ENCODE measurements around the gene RHBDD1. TPM values are rescaled to one million over a fixed set of nuclear protein-coding genes. Genes with fewer than 3 reads are reported as not detected.

RHBDD1 gene
- total and polyA plus RNA-seq, 12 donors = 3.9 to 47.8 (median 25.9) TPM

DNA sequence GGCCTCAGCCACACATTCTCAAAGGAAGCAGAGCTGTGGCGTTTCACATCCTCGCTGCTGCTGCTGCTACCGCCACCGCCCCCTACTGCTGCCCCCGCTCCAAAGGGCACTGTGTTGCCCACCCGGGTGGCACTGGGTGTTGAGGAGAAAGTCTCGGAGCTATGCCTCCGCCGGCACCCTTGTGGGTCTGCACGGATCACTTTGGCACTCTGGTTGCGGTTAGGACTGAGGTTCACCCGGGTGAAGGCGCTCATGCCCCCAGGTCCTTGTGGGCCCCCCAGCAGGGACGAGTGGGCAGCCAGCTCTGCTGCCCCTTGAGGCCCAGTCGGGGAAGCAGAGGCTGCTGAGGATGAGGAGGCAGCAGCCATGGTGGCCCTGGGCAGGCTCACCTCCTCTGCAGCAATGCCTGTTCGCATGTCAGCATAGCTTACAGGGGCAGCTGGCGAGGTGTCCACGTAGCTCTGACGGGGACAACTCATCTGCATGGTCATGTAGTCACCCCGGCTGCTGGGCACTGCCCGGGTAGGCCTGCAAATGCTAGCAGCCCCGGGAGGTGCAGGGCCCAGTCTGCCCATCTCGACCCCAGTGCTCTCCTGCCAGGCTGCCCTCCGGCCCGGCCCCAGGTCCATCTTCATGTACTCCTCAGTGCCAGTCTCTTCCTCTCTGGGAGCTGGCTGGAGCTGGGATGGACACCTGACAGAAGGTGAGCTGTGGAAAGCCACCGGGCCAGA, 40.4 kb upstream of the RHBDD1 start:
- Histone ChIP-seq H3K4me1 (replicated peaks in 1 of 2) (peaks cover 47 to 54% of the 10 kb centered on the region in 2 donors), H3K9me3 (replicated peaks in 1 of 3) (no peaks in the 10 kb centered on the region), H3K27ac (peak overlapping the region; percentile 66 to 94 (median 91)), H3K4me3 (peak overlapping the region in 1 of 4 donors; percentile 63), H3K36me3 (replicated peaks in 1 of 2) (no peaks in the 10 kb centered on the region), H3K27me3 (no peaks in the 10 kb centered on the region)
- peak; percentile 61 to 83 (median 79) for DNase-seq
- peak in 1 of 2 donors; percentile 80 for TF ChIP-seq POLR2A (IDR thresholded peaks at IDR 0.05)
- TF ChIP-seq, protein P1, sequence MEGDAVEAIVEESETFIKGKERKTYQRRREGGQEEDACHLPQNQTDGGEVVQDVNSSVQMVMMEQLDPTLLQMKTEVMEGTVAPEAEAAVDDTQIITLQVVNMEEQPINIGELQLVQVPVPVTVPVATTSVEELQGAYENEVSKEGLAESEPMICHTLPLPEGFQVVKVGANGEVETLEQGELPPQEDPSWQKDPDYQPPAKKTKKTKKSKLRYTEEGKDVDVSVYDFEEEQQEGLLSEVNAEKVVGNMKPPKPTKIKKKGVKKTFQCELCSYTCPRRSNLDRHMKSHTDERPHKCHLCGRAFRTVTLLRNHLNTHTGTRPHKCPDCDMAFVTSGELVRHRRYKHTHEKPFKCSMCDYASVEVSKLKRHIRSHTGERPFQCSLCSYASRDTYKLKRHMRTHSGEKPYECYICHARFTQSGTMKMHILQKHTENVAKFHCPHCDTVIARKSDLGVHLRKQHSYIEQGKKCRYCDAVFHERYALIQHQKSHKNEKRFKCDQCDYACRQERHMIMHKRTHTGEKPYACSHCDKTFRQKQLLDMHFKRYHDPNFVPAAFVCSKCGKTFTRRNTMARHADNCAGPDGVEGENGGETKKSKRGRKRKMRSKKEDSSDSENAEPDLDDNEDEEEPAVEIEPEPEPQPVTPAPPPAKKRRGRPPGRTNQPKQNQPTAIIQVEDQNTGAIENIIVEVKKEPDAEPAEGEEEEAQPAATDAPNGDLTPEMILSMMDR (IDR thresholded peaks at IDR 0.05) = peak in 4 of 6 experiments; percentile 4 to 25 (median 14)
- WGBS, 4 donors = 29 to 50% (median 37%) methylated on average over 17 to 26 of the region's 26 CpGs
- intact Hi-C loops (cut with DNase I) = loop anchor here (5.0 to 10.0 kb wide), 6 partner anchors 131 to 903 kb away; no protein-coding TSS in a partner anchor

DNA sequence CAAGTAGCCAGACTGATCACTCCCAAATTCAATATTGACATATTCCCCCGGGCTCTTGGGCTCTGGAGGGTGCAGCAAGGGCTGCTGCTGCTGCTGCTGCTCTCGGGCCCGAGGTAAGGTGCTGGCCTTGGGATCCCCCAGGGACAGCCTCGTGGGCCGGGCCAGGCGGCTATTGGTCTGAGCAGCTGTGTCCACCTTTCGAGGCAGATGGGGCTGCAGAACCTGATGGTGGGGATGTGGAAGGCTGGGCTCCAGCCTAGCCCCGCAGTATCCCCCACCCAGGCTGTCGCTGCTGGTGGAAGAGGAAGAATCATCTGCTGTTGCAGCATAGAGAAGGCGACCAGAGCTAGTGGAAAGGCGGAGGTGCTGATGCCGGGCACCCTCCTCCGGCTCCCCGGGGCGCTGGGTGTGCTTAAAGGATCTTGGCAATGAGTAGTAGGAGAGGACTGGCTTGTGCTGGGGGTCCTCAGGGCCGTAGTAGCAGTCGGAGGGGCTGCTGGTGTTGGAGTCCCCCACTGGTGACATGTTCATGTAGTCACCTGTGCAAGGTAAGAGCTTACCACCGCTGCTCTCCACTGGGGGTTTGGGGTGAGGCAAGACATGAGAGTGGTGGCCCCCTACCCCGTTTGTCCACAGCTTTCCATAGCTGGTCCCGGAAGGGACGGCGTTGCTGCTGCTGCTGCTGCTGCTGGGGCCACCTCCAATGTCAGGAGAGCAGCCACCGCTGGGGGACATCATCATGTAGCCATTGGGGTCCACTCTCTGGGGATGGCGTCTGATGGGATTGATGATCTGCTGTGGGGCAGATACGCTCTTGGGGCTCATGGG, 39.6 kb upstream of the RHBDD1 start:
- WGBS, 4 donors = 53 to 65% (median 57%) methylated on average over 13 to 25 of the region's 25 CpGs
- Histone ChIP-seq H3K4me3 (peak overlapping the region in 2 of 4 donors; percentile 3 to 63), H3K36me3 (replicated peaks in 1 of 2) (no peaks in the 10 kb centered on the region), H3K4me1 (replicated peaks in 1 of 2) (peaks cover 41 to 52% of the 10 kb centered on the region in 2 donors), H3K9me3 (replicated peaks in 1 of 3) (no peaks in the 10 kb centered on the region), H3K27me3 (no peaks in the 10 kb centered on the region), H3K27ac (peak overlapping the region; percentile 66 to 94 (median 91))
- intact Hi-C loops (cut with DNase I) = loop anchor here (5.0 to 10.0 kb wide), 6 partner anchors 131 to 904 kb away; no protein-coding TSS in a partner anchor
- TF ChIP-seq, protein P1 (IDR thresholded peaks at IDR 0.05) = no peak
- no peak for TF ChIP-seq POLR2A (IDR thresholded peaks at IDR 0.05)
- peak in 6 of 7 donors; percentile 32 to 63 (median 45) for DNase-seq

DNA sequence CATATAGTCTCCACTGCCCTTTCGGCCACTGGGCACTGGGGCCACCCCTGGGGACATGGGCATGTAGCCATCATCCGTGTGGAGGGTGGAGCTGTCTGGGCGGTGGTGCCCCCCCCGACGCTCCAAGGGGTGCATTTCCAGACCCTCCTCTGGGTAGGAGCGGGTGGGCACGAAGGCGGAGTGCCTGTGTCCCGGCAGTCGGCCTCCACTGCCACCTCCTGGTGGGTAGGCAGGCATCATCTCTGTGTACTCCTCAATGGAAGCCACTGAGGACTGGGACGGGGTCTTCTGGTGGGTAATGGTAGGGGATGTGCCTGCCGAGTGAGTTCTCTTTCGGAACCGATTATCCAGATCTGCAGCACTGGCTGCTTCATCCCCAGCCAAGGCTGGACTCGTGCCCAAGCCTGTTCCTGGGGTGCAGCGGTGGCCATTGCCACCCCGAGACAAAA, 39.0 kb upstream of the RHBDD1 start:
- Histone ChIP-seq H3K27ac (peak overlapping the region in 4 of 5 donors; percentile 77 to 94 (median 91)), H3K4me3 (peak overlapping the region in 2 of 4 donors; percentile 3 to 63), H3K4me1 (replicated peaks in 1 of 2) (peaks cover 45 to 50% of the 10 kb centered on the region in 2 donors), H3K9me3 (replicated peaks in 1 of 3) (no peaks in the 10 kb centered on the region), H3K27me3 (no peaks in the 10 kb centered on the region), H3K36me3 (replicated peaks in 1 of 2) (no peaks in the 10 kb centered on the region)
- intact Hi-C loops (cut with DNase I) = loop anchor here (5.0 to 10.0 kb wide), 6 partner anchors 132 to 905 kb away; no protein-coding TSS in a partner anchor
- DNase-seq = peak; percentile 52 to 66 (median 61)
- TF ChIP-seq, protein P1 (IDR thresholded peaks at IDR 0.05) = peak; percentile 23 to 71 (median 58)
- TF ChIP-seq POLR2A (IDR thresholded peaks at IDR 0.05) = no peak
- WGBS, 4 donors = 32 to 46% (median 46%) methylated on average over 11 to 17 of the region's 17 CpGs; no CpG with 5 or more reads in 1 of the 4 donors
